ENCODE data around the gene DCAF10.
"Not testable (repeated sequence)": the region's sequence is repeated elsewhere in the genome, so short reads cannot be mapped to it uniquely, and the experiment has no call there.

DCAF10 gene

GRCh38 chr9:37909326-37909725 is 108.7 kb downstream of the DCAF10 start:
- no peak for DNase-seq

- not testable (repeated sequence) for DNase-seq
Measured at GRCh38 chr9:37909836-37910235, 109.2 kb downstream of the DCAF10 start.

- DNase-seq = no peak
Measured at GRCh38 chr9:37910271-37910670, 109.7 kb downstream of the DCAF10 start.

GRCh38 chr9:37911271-37911681 is 110.7 kb downstream of the DCAF10 start:
- no peak for DNase-seq

GRCh38 chr9:37913480-37914153 is 113.0 kb downstream of the DCAF10 start:
- DNase-seq = peak; percentile 39 to 52

GRCh38 chr9:37914154-37914551 is 113.6 kb downstream of the DCAF10 start:
- no peak for DNase-seq

- DNase-seq = no peak
Measured at GRCh38 chr9:37914701-37915358, 114.2 kb downstream of the DCAF10 start.

GRCh38 chr9:37915911-37916470 is 115.4 kb downstream of the DCAF10 start:
- no peak for DNase-seq

- DNase-seq = no peak
Measured at GRCh38 chr9:37916471-37917312, 116.1 kb downstream of the DCAF10 start.
